ENCODE results near the gene RUVBL2. TPM values are rescaled to one million over a fixed set of nuclear protein-coding genes. Genes with fewer than 3 reads are reported as not detected.

The RUVBL2 gene
- total RNA-seq, 1 experiment from 2014 or later = 130 TPM

- H3K23me2 ChIP-seq (ENCODE audit: insufficient read length, low read depth, low read length, poor library complexity, severe bottlenecking) = peaks cover 8% of the 10 kb centered on the region
- no peak overlapping the region for H2BK120ac ChIP-seq (ENCODE audit: low read depth, low read length, poor library complexity, severe bottlenecking)
- no peaks in the 10 kb centered on the region for H3K9me3 ChIP-seq (ENCODE audit: control insufficient read depth, low read depth, low read length)
- no peak overlapping the region for H3K4me2 ChIP-seq (ENCODE audit: insufficient read depth, insufficient read length, low read length)
- H3K4ac ChIP-seq (ENCODE audit: low read depth, low read length) = no peak overlapping the region
- H2BK12ac ChIP-seq (ENCODE audit: insufficient read length, low read depth, low read length) = no peak overlapping the region
- no peaks in the 10 kb centered on the region for H3K4me1 ChIP-seq (ENCODE audit: insufficient read depth, low read length)
- H4K8ac ChIP-seq (replicated peaks; ENCODE audit: insufficient read length, low read depth, low read length) = no peak overlapping the region
- no peak overlapping the region for H3K56ac ChIP-seq (ENCODE audit: insufficient read length, low read depth, low read length)
- H2AK5ac ChIP-seq (ENCODE audit: insufficient read length, low read length) = no peak overlapping the region
- WGBS (ENCODE audit: extremely low coverage, insufficient read length, low lambda C conversion rate) = no CpG with 5 or more reads among the region's 9 CpGs
- H3K36me3 Mint-ChIP-seq (ENCODE audit: insufficient read depth in 1 of 3, low read depth in 3 of 3) = peaks cover 3 to 8% (median 7%) of the 10 kb centered on the region in 3 experiments; a peak in 6 of 7 replicates
- H3K27me3 Mint-ChIP-seq (ENCODE audit: low read depth) = peaks cover 13% of the 10 kb centered on the region
- no peaks in the 10 kb centered on the region for H4K20me1 ChIP-seq (ENCODE audit: control insufficient read depth, insufficient read depth, insufficient read length)
- no peak overlapping the region for H2BK20ac ChIP-seq (ENCODE audit: low read depth, low read length, poor library complexity, severe bottlenecking)
- no peak for TF ChIP-seq CTCF (conservative IDR thresholded peaks at IDR 0.05)
- H3K79me2 ChIP-seq (ENCODE audit: insufficient read depth, low read length) = no peaks in the 10 kb centered on the region
- no peak overlapping the region for H3T11ph ChIP-seq (ENCODE audit: low read length)
- H4K91ac ChIP-seq (ENCODE audit: insufficient read length, low read depth, low read length) = no peak overlapping the region
- peaks cover 10 to 11% of the 10 kb centered on the region in 2 experiments for H3K4me1 Mint-ChIP-seq
- no peak overlapping the region for H2BK15ac ChIP-seq (ENCODE audit: low read depth, low read length)
- H3K27me3 ChIP-seq (ENCODE audit: insufficient read depth, low read length) = no peaks in the 10 kb centered on the region
- no peak overlapping the region for H2BK5ac ChIP-seq (ENCODE audit: insufficient read length, low read length)
- no peak for DNase-seq
- H3K9me3 Mint-ChIP-seq = no peaks in the 10 kb centered on the region; a peak in 2 of 5 replicates
- no peak overlapping the region for H3K4me3 Mint-ChIP-seq
- H3K27ac Mint-ChIP-seq = no peak overlapping the region
- H3K79me1 ChIP-seq (ENCODE audit: insufficient read depth, low read depth, low read length, poor library complexity, severe bottlenecking) = no peaks in the 10 kb centered on the region
- H4K5ac ChIP-seq (ENCODE audit: insufficient read length, low read depth, low read length) = no peak overlapping the region
- no peak overlapping the region for H3K18ac ChIP-seq (ENCODE audit: insufficient read length, low read depth, low read length)
- no peak overlapping the region for H3K9ac ChIP-seq (ENCODE audit: extremely low read depth, insufficient read length, low read length)
- no peak overlapping the region for H3K23ac ChIP-seq (ENCODE audit: insufficient read length, low read depth, low read length)
- H3K14ac ChIP-seq (ENCODE audit: insufficient read depth, low read length) = no peak overlapping the region
- no peak overlapping the region for H3K27ac ChIP-seq (ENCODE audit: insufficient read length, low read depth, low read length)
- no peak overlapping the region for H2AFZ ChIP-seq (ENCODE audit: low read length)
Observed at GRCh38 chr19:48950830-48951519, 42.7 kb upstream of the RUVBL2 start.

All from H9 (cell line).